ENCODE results near the gene ELMO2.
A peak's percentile ranks its signal among the peaks of the same experiment; 100 is the strongest.

ELMO2 gene

GRCh38 chr20:46351357-46352058, 54.9 kb downstream of the ELMO2 start:
- ChIA-PET CTCF (interaction anchor here (3.5 kb wide), 1 partner anchor 12 kb away, joined by 13 read pairs; no protein-coding TSS in a partner anchor), POLR2A (no interaction called here)
- no peak overlapping the region for H3K4me3 ChIP-seq (ENCODE audit: low read depth, low read length)
- no peak overlapping the region for H3K27ac ChIP-seq (ENCODE audit: extremely low read depth, low read depth, low read length)
- peaks cover 0 to 39% of the 10 kb centered on the region in 2 experiments; a peak in 1 of 3 replicates for H3K36me3 ChIP-seq (ENCODE audit: control insufficient read depth in 2 of 2, insufficient read depth in 1 of 2, low read length in 2 of 2)
- no peak for TF ChIP-seq ZNF391 (tag by site-specific recombination; IDR thresholded peaks at IDR 0.05; ENCODE audit: borderline replicate concordance, low read depth)
- TF ChIP-seq, protein P1, sequence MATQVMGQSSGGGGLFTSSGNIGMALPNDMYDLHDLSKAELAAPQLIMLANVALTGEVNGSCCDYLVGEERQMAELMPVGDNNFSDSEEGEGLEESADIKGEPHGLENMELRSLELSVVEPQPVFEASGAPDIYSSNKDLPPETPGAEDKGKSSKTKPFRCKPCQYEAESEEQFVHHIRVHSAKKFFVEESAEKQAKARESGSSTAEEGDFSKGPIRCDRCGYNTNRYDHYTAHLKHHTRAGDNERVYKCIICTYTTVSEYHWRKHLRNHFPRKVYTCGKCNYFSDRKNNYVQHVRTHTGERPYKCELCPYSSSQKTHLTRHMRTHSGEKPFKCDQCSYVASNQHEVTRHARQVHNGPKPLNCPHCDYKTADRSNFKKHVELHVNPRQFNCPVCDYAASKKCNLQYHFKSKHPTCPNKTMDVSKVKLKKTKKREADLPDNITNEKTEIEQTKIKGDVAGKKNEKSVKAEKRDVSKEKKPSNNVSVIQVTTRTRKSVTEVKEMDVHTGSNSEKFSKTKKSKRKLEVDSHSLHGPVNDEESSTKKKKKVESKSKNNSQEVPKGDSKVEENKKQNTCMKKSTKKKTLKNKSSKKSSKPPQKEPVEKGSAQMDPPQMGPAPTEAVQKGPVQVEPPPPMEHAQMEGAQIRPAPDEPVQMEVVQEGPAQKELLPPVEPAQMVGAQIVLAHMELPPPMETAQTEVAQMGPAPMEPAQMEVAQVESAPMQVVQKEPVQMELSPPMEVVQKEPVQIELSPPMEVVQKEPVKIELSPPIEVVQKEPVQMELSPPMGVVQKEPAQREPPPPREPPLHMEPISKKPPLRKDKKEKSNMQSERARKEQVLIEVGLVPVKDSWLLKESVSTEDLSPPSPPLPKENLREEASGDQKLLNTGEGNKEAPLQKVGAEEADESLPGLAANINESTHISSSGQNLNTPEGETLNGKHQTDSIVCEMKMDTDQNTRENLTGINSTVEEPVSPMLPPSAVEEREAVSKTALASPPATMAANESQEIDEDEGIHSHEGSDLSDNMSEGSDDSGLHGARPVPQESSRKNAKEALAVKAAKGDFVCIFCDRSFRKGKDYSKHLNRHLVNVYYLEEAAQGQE (tag by site-specific recombination; IDR thresholded peaks at IDR 0.05): no peak
- TF ChIP-seq SCRT2 (tag by site-specific recombination; IDR thresholded peaks at IDR 0.05): 0 out of 2 replicates have a peak, but pooled peaks have one; percentile 41
- peak; percentile 29; the same call in 1 of the 2 replicates for TF ChIP-seq ZIC2 (tag by site-specific recombination; IDR thresholded peaks at IDR 0.05)
- TF ChIP-seq ZNF174 (tag by site-specific recombination; IDR thresholded peaks at IDR 0.05): no peak
- TF ChIP-seq EGR2 (tag by site-specific recombination; IDR thresholded peaks at IDR 0.05; ENCODE audit: low read depth): peak; percentile 10; the same call in 1 of the 2 replicates
- 0 out of 2 replicates have a peak, but pooled peaks have one; percentile 20 for TF ChIP-seq ZFHX2 (tag by site-specific recombination; conservative IDR thresholded peaks at IDR 0.05)
- H3K9me3 ChIP-seq (ENCODE audit: control insufficient read depth, insufficient read depth, low read depth, low read length): no peaks in the 10 kb centered on the region
- no peaks in the 10 kb centered on the region for H3K4me1 ChIP-seq (ENCODE audit: control insufficient read depth, insufficient read depth, low read length)

DNA sequence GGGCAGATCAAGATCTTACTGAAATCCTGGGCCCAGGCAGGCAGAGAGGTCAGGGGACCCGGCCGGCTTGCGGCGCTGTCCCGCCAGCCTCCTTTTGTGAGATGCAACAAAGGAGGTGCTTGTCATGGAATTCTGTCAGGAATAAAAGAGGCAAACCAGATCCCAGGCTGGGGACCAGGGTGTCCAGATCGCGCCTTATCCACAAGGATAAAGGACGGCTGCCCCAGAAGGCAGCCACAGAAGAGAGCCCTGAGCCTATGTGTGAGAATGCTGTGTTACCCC, 55.5 kb downstream of the ELMO2 start:
- CTCF ChIA-PET: interaction anchor here (3.5 kb wide), 1 partner anchor 13 kb away, joined by 13 read pairs; no protein-coding TSS in a partner anchor
- Histone ChIP-seq H3K4me1 (ENCODE audit: control insufficient read depth, insufficient read depth, low read length) (no peaks in the 10 kb centered on the region), H3K27ac (ENCODE audit: extremely low read depth, low read depth, low read length) (no peak overlapping the region), H3K36me3 (ENCODE audit: control insufficient read depth in 2 of 2, insufficient read depth in 1 of 2, low read length in 2 of 2) (peaks cover 0 to 33% of the 10 kb centered on the region in 2 experiments; a peak in 1 of 3 replicates), H3K9me3 (ENCODE audit: control insufficient read depth, insufficient read depth, low read depth, low read length) (no peaks in the 10 kb centered on the region), H3K4me3 (ENCODE audit: low read depth, low read length) (no peak overlapping the region)
- POLR2A ChIA-PET: no interaction called here
- TF ChIP-seq ZNF585B (tag by site-specific recombination; IDR thresholded peaks at IDR 0.05) (no peak), ZNF132 (tag by site-specific recombination; IDR thresholded peaks at IDR 0.05; ENCODE audit: borderline replicate concordance) (no peak), ZFP37 (tag by site-specific recombination; IDR thresholded peaks at IDR 0.05) (no peak), ZNF837 (tag by site-specific recombination; IDR thresholded peaks at IDR 0.05) (no peak)
- TF ChIP-seq, protein P2, sequence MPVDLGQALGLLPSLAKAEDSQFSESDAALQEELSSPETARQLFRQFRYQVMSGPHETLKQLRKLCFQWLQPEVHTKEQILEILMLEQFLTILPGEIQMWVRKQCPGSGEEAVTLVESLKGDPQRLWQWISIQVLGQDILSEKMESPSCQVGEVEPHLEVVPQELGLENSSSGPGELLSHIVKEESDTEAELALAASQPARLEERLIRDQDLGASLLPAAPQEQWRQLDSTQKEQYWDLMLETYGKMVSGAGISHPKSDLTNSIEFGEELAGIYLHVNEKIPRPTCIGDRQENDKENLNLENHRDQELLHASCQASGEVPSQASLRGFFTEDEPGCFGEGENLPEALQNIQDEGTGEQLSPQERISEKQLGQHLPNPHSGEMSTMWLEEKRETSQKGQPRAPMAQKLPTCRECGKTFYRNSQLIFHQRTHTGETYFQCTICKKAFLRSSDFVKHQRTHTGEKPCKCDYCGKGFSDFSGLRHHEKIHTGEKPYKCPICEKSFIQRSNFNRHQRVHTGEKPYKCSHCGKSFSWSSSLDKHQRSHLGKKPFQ (tag by site-specific recombination; IDR thresholded peaks at IDR 0.05): no peak
- TF ChIP-seq, protein P3, sequence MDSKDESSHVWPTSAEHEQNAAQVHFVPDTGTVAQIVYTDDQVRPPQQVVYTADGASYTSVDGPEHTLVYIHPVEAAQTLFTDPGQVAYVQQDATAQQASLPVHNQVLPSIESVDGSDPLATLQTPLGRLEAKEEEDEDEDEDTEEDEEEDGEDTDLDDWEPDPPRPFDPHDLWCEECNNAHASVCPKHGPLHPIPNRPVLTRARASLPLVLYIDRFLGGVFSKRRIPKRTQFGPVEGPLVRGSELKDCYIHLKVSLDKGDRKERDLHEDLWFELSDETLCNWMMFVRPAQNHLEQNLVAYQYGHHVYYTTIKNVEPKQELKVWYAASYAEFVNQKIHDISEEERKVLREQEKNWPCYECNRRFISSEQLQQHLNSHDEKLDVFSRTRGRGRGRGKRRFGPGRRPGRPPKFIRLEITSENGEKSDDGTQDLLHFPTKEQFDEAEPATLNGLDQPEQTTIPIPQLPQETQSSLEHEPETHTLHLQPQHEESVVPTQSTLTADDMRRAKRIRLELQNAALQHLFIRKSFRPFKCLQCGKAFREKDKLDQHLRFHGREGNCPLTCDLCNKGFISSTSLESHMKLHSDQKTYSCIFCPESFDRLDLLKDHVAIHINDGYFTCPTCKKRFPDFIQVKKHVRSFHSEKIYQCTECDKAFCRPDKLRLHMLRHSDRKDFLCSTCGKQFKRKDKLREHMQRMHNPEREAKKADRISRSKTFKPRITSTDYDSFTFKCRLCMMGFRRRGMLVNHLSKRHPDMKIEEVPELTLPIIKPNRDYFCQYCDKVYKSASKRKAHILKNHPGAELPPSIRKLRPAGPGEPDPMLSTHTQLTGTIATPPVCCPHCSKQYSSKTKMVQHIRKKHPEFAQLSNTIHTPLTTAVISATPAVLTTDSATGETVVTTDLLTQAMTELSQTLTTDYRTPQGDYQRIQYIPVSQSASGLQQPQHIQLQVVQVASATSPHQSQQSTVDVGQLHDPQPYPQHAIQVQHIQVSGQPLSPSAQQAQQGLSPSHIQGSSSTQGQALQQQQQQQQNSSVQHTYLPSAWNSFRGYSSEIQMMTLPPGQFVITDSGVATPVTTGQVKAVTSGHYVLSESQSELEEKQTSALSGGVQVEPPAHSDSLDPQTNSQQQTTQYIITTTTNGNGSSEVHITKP (tag by site-specific recombination; IDR thresholded peaks at IDR 0.05): no peak

All from HEK293 (cell line).